GM12865 (cell line): ENCODE data around the gene PTPRR.

ENCODE experiments used
- DNase-seq: peaks from one replicate; pipeline ENCODE4 v3.0.0; 2010; ENCODE audit warnings: low read depth
- H3K4me3 ChIP-seq: 2 replicates; pipeline ENCODE4 v1.5.1; 2011; ENCODE audit warnings: mild to moderate bottlenecking, low read depth, low read length, control low read depth
- TF ChIP-seq, protein P1 (sequence below): IDR thresholded peaks from 2 replicates; pipeline ENCODE4 v1.5.1; 2011; ENCODE audit warnings: low read length, control low read depth, low read depth, inconsistent platforms; ENCODE audit not compliant: insufficient read depth; ENCODE audit errors: missing control alignments

PTPRR gene

DNA sequence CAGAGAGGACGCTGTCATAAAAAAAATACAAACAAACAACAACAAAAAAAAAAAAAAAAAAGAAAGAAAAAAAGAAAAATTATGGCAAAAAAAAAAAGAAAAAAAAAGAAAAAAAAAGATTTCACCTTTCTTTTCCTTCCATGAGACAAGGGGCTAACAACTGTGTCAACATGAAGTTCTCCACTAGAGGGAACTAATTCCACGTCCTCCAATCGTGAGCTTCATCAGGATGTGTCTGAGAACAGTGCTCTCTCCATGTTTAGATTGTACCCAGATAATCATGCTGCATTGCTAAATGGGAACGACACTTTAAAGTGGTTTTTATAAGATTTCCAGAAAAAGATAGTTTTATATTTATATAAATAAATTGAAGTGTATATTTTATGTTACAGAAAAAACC lies 187.2 kb downstream of the PTPRR start:
- DNase-seq, result peak; percentile 59
- TF ChIP-seq, protein P1, sequence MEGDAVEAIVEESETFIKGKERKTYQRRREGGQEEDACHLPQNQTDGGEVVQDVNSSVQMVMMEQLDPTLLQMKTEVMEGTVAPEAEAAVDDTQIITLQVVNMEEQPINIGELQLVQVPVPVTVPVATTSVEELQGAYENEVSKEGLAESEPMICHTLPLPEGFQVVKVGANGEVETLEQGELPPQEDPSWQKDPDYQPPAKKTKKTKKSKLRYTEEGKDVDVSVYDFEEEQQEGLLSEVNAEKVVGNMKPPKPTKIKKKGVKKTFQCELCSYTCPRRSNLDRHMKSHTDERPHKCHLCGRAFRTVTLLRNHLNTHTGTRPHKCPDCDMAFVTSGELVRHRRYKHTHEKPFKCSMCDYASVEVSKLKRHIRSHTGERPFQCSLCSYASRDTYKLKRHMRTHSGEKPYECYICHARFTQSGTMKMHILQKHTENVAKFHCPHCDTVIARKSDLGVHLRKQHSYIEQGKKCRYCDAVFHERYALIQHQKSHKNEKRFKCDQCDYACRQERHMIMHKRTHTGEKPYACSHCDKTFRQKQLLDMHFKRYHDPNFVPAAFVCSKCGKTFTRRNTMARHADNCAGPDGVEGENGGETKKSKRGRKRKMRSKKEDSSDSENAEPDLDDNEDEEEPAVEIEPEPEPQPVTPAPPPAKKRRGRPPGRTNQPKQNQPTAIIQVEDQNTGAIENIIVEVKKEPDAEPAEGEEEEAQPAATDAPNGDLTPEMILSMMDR, result peak; percentile 59
- H3K4me3 ChIP-seq, result no peak overlapping the region

DNA sequence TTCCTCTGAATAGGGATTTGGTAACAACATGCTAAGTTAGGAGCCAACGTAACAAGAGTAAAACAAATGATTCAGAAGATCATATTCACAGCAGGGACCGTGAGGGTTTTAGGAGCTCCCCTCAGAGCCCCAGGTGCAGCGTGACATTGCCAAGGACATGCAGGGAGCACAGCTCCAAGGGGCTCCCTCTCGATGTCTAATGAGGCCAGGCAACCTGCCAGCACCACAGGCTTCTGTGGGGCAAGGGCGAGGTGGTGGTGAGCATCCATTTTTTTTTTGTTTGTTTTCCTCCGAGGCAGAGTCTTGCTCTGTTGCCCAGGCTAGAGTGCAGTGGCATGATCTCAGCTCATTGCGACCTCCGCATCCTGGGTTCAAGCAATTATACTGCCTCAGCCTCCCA lies 188.3 kb downstream of the PTPRR start:
- no peak for DNase-seq
- H3K4me3 ChIP-seq, result no peak overlapping the region
- TF ChIP-seq, protein P1, result no peak

DNA sequence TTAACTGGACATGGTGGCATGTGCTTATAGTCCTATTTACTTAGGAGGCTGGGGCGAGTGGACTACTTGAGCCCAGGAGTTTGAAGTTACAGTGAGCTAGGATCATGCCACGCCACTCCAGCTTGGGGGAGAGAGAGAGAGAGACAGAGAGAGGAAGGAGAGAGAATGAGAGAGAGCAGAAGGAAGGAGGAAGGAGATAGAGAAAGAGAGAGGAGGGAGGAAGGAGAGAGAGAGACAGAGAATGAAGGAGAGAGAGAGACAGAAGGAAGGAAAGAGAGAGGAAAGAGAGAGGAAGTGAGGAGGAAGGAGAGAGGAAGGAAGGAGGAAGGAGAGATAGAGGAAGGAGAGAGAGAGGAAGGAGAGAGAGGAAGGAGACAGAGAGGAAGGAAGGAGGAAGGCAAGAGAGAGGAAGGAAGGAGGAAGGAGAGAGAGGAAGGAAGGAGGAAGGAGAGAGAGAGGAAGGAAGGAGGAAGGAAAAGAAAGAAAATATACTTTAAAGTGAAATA lies 189.8 kb downstream of the PTPRR start:
- TF ChIP-seq, protein P1, result no peak
- no peak for DNase-seq
- no peak overlapping the region for H3K4me3 ChIP-seq

DNA sequence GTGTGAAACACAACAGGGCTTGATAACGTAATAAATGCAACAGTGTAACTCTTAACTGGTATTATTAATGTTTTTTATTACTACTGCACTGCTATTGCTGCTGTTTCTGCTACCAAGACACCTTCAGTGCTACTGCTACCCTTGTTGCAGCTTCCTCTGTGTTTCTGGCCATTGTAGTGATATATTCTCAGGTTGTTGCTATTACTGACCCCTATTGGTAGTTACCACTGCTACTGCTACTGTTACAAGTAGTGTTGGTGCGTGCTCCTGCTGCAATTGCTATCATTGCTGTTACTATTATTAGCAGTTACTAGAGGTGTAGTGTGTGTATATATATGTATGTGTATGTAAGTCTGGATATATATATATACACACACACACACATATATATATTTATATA lies 196.1 kb downstream of the PTPRR start:
- DNase-seq, result peak; percentile 15
- TF ChIP-seq, protein P1, result no peak

DNA sequence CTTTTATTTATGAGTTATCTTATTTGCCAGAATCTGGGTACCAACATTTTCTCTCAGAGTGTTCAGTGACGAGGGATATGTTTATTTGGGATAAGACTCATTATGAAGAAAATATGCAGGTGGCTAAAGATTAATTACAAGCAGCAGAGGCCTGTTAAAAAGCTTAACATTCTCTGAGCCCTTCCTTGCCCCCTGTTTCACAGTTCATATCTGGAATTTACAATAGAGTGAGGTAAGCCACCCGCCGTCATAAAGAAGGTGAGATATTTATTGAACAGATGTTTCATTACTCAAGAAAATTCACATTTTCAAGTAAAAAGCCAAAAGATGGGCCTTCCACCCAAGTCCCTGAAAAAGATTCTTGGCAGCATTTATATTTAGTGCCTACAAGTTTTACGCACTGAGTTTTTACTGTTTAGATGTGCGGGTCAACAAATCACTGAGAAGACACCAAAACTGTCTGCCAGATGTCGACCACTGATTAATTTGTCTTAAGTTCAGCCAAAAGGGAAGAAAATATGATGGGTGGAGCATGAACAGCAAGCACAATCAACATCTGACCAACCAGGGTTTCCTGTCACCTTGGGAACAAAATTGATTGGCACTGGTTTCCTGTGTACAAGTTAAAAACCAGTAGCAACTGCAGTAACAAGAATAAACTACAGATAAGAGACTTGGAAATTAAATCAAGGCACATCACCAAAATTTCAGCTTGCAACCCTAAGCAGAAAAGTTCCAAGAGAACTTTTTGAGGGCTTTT lies 197.8 kb downstream of the PTPRR start:
- TF ChIP-seq, protein P1, result no peak
- DNase-seq, result peak; percentile 9
- no peak overlapping the region for H3K4me3 ChIP-seq

More for the DNA sequence above, 196.1 kb downstream of the PTPRR start:
- no peak overlapping the region for H3K4me3 ChIP-seq

DNA sequence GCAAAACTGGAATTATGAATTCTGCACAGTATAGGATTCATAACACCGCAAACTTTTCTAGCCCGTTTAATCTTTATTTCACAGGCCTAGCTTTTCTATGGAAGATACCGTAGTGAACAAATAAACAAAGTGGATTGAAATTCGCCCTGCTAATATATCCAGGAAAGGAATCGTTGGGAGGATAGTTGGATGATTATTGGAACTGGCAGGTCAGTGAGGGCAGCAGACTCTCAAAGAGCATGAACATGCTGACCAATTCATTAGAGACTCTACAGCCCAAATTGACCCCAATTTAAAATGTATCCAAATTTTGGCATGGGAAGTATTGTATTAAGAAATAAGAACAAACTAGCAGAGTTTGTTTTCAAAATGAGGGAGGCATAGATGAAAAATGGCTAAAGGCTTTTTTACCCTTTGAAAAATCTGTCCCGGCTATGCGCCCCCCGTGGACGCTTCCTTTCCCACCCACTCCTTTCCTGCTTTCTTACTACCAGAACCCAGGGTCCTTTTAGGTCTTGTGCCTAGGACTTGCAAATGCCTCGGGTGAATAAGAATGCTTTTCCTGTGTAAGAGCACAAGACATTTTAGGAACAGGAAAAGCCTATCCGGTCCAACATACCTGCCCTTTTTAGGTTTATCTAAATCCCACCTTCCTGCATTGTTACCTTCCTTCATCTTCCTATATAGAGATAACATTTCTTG lies 198.7 kb downstream of the PTPRR start:
- H3K4me3 ChIP-seq, result no peak overlapping the region
- no peak for DNase-seq
- TF ChIP-seq, protein P1, result no peak
